ENCODE data around the gene DCTPP1.

DNA sequence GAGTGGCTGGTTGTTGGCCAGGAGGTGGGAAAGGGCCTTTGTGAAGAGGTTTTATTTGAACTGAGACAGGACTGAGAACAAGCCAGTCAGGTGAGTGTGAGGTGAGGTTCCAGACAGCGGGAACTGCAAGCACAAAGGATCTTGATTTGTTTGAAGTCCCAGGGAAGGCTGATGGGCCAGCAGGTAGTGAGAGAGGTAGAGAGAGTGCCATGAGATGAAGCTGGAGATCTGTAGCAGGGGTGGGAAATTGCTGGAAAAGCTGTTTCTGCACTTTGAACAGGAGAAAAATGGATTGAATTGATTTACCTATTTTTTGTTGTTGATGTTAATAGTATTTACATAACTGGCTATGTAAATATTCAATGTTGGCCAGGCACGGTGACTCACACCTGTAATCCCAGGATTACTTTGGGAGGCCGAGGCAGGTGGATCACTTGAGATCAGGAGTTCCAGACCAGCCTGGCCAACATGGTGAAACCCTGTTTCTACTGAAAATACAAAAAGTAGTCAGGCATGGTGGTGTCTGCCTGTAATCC lies 7.7 kb upstream of the DCTPP1 start:
- TF ChIP-seq, protein P1, sequence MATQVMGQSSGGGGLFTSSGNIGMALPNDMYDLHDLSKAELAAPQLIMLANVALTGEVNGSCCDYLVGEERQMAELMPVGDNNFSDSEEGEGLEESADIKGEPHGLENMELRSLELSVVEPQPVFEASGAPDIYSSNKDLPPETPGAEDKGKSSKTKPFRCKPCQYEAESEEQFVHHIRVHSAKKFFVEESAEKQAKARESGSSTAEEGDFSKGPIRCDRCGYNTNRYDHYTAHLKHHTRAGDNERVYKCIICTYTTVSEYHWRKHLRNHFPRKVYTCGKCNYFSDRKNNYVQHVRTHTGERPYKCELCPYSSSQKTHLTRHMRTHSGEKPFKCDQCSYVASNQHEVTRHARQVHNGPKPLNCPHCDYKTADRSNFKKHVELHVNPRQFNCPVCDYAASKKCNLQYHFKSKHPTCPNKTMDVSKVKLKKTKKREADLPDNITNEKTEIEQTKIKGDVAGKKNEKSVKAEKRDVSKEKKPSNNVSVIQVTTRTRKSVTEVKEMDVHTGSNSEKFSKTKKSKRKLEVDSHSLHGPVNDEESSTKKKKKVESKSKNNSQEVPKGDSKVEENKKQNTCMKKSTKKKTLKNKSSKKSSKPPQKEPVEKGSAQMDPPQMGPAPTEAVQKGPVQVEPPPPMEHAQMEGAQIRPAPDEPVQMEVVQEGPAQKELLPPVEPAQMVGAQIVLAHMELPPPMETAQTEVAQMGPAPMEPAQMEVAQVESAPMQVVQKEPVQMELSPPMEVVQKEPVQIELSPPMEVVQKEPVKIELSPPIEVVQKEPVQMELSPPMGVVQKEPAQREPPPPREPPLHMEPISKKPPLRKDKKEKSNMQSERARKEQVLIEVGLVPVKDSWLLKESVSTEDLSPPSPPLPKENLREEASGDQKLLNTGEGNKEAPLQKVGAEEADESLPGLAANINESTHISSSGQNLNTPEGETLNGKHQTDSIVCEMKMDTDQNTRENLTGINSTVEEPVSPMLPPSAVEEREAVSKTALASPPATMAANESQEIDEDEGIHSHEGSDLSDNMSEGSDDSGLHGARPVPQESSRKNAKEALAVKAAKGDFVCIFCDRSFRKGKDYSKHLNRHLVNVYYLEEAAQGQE (IDR thresholded peaks at IDR 0.05; ENCODE audit: low read depth, low read length): no peak
- TF ChIP-seq, protein P2, sequence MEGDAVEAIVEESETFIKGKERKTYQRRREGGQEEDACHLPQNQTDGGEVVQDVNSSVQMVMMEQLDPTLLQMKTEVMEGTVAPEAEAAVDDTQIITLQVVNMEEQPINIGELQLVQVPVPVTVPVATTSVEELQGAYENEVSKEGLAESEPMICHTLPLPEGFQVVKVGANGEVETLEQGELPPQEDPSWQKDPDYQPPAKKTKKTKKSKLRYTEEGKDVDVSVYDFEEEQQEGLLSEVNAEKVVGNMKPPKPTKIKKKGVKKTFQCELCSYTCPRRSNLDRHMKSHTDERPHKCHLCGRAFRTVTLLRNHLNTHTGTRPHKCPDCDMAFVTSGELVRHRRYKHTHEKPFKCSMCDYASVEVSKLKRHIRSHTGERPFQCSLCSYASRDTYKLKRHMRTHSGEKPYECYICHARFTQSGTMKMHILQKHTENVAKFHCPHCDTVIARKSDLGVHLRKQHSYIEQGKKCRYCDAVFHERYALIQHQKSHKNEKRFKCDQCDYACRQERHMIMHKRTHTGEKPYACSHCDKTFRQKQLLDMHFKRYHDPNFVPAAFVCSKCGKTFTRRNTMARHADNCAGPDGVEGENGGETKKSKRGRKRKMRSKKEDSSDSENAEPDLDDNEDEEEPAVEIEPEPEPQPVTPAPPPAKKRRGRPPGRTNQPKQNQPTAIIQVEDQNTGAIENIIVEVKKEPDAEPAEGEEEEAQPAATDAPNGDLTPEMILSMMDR (IDR thresholded peaks at IDR 0.05): no peak
- no peak for TF ChIP-seq YY1 (IDR thresholded peaks at IDR 0.05; ENCODE audit: low read depth)
- TF ChIP-seq, protein P3, sequence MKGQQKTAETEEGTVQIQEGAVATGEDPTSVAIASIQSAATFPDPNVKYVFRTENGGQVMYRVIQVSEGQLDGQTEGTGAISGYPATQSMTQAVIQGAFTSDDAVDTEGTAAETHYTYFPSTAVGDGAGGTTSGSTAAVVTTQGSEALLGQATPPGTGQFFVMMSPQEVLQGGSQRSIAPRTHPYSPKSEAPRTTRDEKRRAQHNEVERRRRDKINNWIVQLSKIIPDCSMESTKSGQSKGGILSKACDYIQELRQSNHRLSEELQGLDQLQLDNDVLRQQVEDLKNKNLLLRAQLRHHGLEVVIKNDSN (IDR thresholded peaks at IDR 0.05; ENCODE audit: borderline replicate concordance, low read depth): no peak
- no peak for TF ChIP-seq FOXM1 (IDR thresholded peaks at IDR 0.05; ENCODE audit: low read depth)
- no peak for TF ChIP-seq POLR2AphosphoS5 (IDR thresholded peaks at IDR 0.05; ENCODE audit: low read depth, low read length)
- TF ChIP-seq CHD2 (IDR thresholded peaks at IDR 0.05; ENCODE audit: low read length, partially characterized antibody): no peak
- TF ChIP-seq SMC3 (IDR thresholded peaks at IDR 0.05; ENCODE audit: low read depth, low read length): no peak
- TF ChIP-seq RCOR1 (IDR thresholded peaks at IDR 0.05; ENCODE audit: low read length): no peak
- no peak for TF ChIP-seq RAD21 (IDR thresholded peaks at IDR 0.05; ENCODE audit: low read length)
